GM23248 (cell line): Measurements from ENCODE around the gene INSRR.

Source experiments
- EZH2 ChIP-seq: fragments of 200-600 bp; sonication (generic); IDR thresholded peaks from 2 replicates; pipeline ENCODE4 v1.6.1; 2018; ENCODE audit warnings: antibody characterized with exemption, mild to moderate bottlenecking; ENCODE audit not compliant: insufficient read depth, poor library complexity, severe bottlenecking
- EZH2phosphoT487 ChIP-seq: fragments of 200-600 bp; sonication (generic); IDR thresholded peaks from 2 replicates; pipeline ENCODE4 v1.6.1; 2018; ENCODE audit warnings: antibody characterized with exemption, moderate library complexity, mild to moderate bottlenecking, low read depth; ENCODE audit not compliant: insufficient read depth

- no peak for TF ChIP-seq EZH2phosphoT487
- TF ChIP-seq EZH2, result no peak
Observed at GRCh38 chr1:156828400-156829124, 30.4 kb downstream of the INSRR start.
